ENCODE measurements around the gene DGKH. TPM values are rescaled to one million over a fixed set of nuclear protein-coding genes. Genes with fewer than 3 reads are reported as not detected.

The DGKH gene
- polyA plus RNA-seq, 1 donor from 2014 or later: 3.5 TPM

GRCh38 chr13:42176294-42176693 lies 127.8 kb downstream of the DGKH start:
- no peaks in the 10 kb centered on the region for H3K36me3 ChIP-seq (ENCODE audit: insufficient read depth, low read length)
- no peaks in the 10 kb centered on the region for H3F3A ChIP-seq (ENCODE audit: insufficient read depth, low read length, poor library complexity, severe bottlenecking)
- H3K27me3 ChIP-seq (ENCODE audit: insufficient read depth, low read depth, low read length): no peaks in the 10 kb centered on the region
- no peak overlapping the region for H3K4me3 ChIP-seq (ENCODE audit: low read length)
- no peak overlapping the region for H3K27ac ChIP-seq (ENCODE audit: low read length)
- no peak overlapping the region for H3K9ac ChIP-seq (ENCODE audit: low read length)
- TF ChIP-seq POLR2AphosphoS5 (IDR thresholded peaks at IDR 0.05): no peak
- TF ChIP-seq REST (IDR thresholded peaks at IDR 0.05; ENCODE audit: borderline replicate concordance): no peak
- no peak for TF ChIP-seq EZH2 (IDR thresholded peaks at IDR 0.05; ENCODE audit: borderline replicate concordance, insufficient read depth, low read length, poor library complexity, severe bottlenecking)
- TF ChIP-seq TAF1 (IDR thresholded peaks at IDR 0.05; ENCODE audit: low read depth): no peak
- TF ChIP-seq CTCF (IDR thresholded peaks at IDR 0.05; ENCODE audit: poor library complexity, severe bottlenecking): no peak
- no peak for TF ChIP-seq EP300 (conservative IDR thresholded peaks at IDR 0.05; ENCODE audit: poor library complexity, severe bottlenecking)
- TF ChIP-seq SMC3 (conservative IDR thresholded peaks at IDR 0.05; ENCODE audit: poor library complexity): no peak
- TF ChIP-seq RAD21 (conservative IDR thresholded peaks at IDR 0.05): no peak
- no peak overlapping the region for H2AFZ ChIP-seq (ENCODE audit: low read depth, low read length)
- H4K20me1 ChIP-seq (ENCODE audit: insufficient read depth): no peaks in the 10 kb centered on the region
- no peaks in the 10 kb centered on the region for H3K79me2 ChIP-seq (replicated peaks; ENCODE audit: insufficient read depth, low read length)
- H3K9me2 ChIP-seq (ENCODE audit: insufficient read depth, low read length): no peaks in the 10 kb centered on the region
- no peak overlapping the region for H3K4me2 ChIP-seq (ENCODE audit: low read length)
- no peaks in the 10 kb centered on the region for H3K9me3 ChIP-seq (ENCODE audit: low read length)

- Histone ChIP-seq H3K27me3 (ENCODE audit: insufficient read depth, low read depth, low read length) (no peaks in the 10 kb centered on the region), H3K4me2 (ENCODE audit: low read length) (no peak overlapping the region), H3K27ac (ENCODE audit: low read length) (no peak overlapping the region), H3K9me3 (ENCODE audit: low read length) (no peaks in the 10 kb centered on the region), H4K20me1 (ENCODE audit: insufficient read depth) (no peaks in the 10 kb centered on the region), H3K9me2 (ENCODE audit: insufficient read depth, low read length) (no peaks in the 10 kb centered on the region), H2AFZ (ENCODE audit: low read depth, low read length) (no peak overlapping the region), H3F3A (ENCODE audit: insufficient read depth, low read length, poor library complexity, severe bottlenecking) (no peaks in the 10 kb centered on the region), H3K4me3 (ENCODE audit: low read length) (no peak overlapping the region), H3K36me3 (ENCODE audit: insufficient read depth, low read length) (no peaks in the 10 kb centered on the region), H3K9ac (ENCODE audit: low read length) (no peak overlapping the region), H3K79me2 (replicated peaks; ENCODE audit: insufficient read depth, low read length) (no peaks in the 10 kb centered on the region)
- TF ChIP-seq EP300 (conservative IDR thresholded peaks at IDR 0.05; ENCODE audit: poor library complexity, severe bottlenecking): no peak
- TF ChIP-seq EZH2 (IDR thresholded peaks at IDR 0.05; ENCODE audit: borderline replicate concordance, insufficient read depth, low read length, poor library complexity, severe bottlenecking): no peak
- TF ChIP-seq MXI1 (conservative IDR thresholded peaks at IDR 0.05; ENCODE audit: poor library complexity, severe bottlenecking): no peak
- TF ChIP-seq REST (IDR thresholded peaks at IDR 0.05; ENCODE audit: borderline replicate concordance): no peak
- no peak for TF ChIP-seq CTCF (IDR thresholded peaks at IDR 0.05; ENCODE audit: poor library complexity, severe bottlenecking)
- no peak for TF ChIP-seq SMC3 (conservative IDR thresholded peaks at IDR 0.05; ENCODE audit: poor library complexity)
- TF ChIP-seq TAF1 (IDR thresholded peaks at IDR 0.05; ENCODE audit: low read depth): no peak
- TF ChIP-seq RAD21 (conservative IDR thresholded peaks at IDR 0.05): no peak
- TF ChIP-seq POLR2AphosphoS5 (IDR thresholded peaks at IDR 0.05): no peak
Observed at GRCh38 chr13:42177189-42177588, 128.7 kb downstream of the DGKH start.

All from neural cell (in vitro differentiated cells).